ENCODE measurements around the gene ITPKB.

GRCh38 chr1:226649780-226650179 is 89.3 kb downstream of the ITPKB start:
- TF ChIP-seq EZH2 (IDR thresholded peaks at IDR 0.05) (no peak), CTCF (IDR thresholded peaks at IDR 0.05) (no peak), EZH2phosphoT487 (IDR thresholded peaks at IDR 0.05) (no peak)
